Activated T-cell treated with anti-CD3 and anti-CD28 coated beads for 4 hours (primary cell): ENCODE measurements around the gene NNAT.

Source experiments
- DNase-seq: peaks from one replicate; pipeline ENCODE4 v3.0.0-alpha.2; 2020

Gene NNAT

DNA sequence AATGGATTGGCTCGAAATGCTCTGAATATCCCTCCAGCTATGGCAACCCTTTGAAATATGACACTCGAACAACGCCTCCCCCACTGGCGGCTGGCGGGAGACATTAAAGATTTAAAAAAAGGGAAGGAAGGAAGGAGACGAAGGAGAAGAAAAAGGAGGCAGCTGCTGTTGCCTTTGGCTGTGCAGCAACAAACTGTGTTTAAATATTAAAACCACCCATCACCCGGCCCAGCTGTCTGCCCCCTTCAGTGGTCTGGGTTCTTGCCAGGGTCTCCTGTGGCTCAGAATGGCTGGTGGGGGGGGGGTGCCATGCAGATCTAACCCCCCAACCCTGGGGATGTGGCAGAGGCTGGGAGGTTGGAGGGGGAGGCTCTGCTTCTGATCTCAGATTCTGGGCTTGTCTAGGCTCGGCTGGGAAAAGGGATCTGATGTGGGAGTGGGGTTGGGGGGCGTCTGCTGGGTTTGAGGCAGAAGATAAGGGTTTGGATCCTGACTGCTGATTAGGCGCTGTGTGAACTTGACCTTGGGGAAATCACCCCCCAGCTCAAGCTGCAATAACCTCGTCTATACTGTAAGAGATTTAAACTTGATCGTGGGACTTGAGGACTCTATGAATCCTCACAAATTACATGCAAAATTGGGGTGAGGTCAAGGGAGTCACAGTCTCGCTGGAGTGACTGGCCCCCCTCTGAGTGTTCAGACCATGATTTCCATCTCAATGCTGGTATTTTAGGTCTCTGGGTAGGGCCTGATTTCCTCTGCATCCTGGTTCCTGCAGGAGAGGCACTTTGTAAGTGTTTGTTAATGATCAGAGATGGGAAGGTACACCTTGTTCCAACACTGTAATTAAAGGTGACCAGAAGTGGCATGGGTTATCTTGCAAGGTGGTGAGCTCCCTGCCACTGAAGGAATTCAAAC, 46.9 kb downstream of the NNAT start:
- no peak for DNase-seq

DNA sequence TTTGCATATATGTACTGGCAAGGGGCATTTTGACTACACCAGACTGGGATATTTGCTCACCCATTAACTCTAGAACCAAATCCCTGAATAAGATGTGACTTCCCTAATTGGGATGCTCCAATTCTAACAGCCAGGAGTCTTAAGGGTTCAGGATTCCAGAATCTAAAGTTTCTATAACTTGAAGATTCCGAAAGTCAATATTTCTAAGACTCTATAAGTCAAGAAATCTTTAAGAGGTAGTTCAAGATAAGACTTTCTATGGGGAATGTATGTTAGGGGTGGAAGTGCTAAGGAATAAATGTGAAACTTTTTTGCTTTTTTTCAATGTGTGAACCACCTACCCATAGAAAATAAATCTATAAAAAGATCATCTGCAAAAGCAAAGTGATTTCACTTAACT, 49.4 kb downstream of the NNAT start:
- no peak for DNase-seq

DNA sequence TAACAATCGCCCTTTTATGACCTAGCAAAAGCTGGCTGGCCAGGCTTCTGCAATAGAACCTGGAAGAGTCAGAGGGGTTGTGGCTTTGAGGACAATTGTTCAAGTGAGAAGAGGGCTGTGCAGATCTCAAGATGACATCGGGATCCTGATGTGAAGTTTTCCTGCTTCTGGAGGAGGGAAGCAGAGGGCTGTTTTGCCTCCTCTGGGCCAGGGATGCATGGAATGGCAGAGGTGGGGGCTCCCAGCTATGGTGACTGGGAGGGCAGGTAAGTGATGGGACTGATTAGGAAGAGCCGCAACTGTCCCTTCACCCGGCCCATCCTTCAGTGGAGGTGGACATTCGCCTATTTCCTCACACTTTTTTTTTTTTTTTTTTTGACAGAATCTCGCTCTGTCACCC, 50.0 kb downstream of the NNAT start:
- no peak for DNase-seq
